Stomach (tissue), 4 donors: ENCODE results near the gene ZNRD2.

Source experiments
- EP300 ChIP-seq: sonication (generic); formaldehyde crosslinking; IDR thresholded peaks from one replicate; pipeline ENCODE4 v1.6.1; 2017; ENCODE audit warnings: antibody characterized with exemption
- POLR2A ChIP-seq, 4 donors: fragments of 450-650 bp; IDR thresholded peaks; one replicate each; pipeline ENCODE4 v1.6.1; 2016; ENCODE audit warnings: antibody characterized with exemption in 4 of 4, control low read depth in 2 of 4, mild to moderate bottlenecking in 1 of 4, moderate library complexity in 1 of 4
- POLR2AphosphoS5 ChIP-seq, 3 donors: sonication (generic); formaldehyde crosslinking; IDR thresholded peaks; one replicate each; pipeline ENCODE4 v1.6.1; 2016; ENCODE audit warnings: antibody characterized with exemption in 3 of 3
- TF ChIP-seq, protein P1 (sequence below), 7 experiments: fragments of 450-650 bp in 4 of 7; fragments of 200-600 bp in 3 of 7; sonication (generic) in 3 of 7; IDR thresholded peaks; one replicate each; pipeline ENCODE4 v1.5.1; 2016 to 2019; ENCODE audit warnings: antibody characterized with exemption in 7 of 7, control low read depth in 2 of 7, mild to moderate bottlenecking in 1 of 7

DNA sequence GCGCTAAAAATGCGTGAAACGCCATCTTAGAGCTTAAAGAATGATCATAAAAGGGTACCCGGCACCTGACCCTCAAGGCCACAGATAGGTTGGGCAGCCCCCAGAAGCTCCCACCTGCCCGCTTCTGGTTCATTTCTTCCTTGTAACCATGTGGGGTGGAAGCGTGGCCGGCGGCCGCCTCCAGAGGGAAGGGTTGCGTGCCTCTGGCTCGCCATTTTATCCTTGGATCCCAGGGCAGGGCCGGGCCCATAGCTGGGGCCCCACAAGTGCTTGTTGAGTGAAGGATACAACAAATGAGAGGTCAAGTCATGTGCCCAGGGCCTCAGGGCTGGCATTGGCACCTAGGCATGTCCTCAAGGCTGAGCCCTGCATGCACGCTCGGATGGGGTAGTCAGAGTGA lies 51.2 kb downstream of the ZNRD2 start:
- TF ChIP-seq, protein P1, sequence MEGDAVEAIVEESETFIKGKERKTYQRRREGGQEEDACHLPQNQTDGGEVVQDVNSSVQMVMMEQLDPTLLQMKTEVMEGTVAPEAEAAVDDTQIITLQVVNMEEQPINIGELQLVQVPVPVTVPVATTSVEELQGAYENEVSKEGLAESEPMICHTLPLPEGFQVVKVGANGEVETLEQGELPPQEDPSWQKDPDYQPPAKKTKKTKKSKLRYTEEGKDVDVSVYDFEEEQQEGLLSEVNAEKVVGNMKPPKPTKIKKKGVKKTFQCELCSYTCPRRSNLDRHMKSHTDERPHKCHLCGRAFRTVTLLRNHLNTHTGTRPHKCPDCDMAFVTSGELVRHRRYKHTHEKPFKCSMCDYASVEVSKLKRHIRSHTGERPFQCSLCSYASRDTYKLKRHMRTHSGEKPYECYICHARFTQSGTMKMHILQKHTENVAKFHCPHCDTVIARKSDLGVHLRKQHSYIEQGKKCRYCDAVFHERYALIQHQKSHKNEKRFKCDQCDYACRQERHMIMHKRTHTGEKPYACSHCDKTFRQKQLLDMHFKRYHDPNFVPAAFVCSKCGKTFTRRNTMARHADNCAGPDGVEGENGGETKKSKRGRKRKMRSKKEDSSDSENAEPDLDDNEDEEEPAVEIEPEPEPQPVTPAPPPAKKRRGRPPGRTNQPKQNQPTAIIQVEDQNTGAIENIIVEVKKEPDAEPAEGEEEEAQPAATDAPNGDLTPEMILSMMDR (IDR thresholded peaks at IDR 0.05), result no peak
- TF ChIP-seq POLR2AphosphoS5 (IDR thresholded peaks at IDR 0.05) (no peak), POLR2A (IDR thresholded peaks at IDR 0.05) (no peak), EP300 (no peak)
